TTC549 (cell line): ENCODE data around the gene MUC3A.
"Not testable (repeated sequence)": the region's sequence is repeated elsewhere in the genome, so short reads cannot be mapped to it uniquely, and the experiment has no call there.

Source experiments
- FAIRE-seq: peaks from 2 replicates; lab custom pipeline; 2012; peaks lifted over from hg19 to GRCh38; lab: Jason Lieb, UNC

MUC3A gene

DNA sequence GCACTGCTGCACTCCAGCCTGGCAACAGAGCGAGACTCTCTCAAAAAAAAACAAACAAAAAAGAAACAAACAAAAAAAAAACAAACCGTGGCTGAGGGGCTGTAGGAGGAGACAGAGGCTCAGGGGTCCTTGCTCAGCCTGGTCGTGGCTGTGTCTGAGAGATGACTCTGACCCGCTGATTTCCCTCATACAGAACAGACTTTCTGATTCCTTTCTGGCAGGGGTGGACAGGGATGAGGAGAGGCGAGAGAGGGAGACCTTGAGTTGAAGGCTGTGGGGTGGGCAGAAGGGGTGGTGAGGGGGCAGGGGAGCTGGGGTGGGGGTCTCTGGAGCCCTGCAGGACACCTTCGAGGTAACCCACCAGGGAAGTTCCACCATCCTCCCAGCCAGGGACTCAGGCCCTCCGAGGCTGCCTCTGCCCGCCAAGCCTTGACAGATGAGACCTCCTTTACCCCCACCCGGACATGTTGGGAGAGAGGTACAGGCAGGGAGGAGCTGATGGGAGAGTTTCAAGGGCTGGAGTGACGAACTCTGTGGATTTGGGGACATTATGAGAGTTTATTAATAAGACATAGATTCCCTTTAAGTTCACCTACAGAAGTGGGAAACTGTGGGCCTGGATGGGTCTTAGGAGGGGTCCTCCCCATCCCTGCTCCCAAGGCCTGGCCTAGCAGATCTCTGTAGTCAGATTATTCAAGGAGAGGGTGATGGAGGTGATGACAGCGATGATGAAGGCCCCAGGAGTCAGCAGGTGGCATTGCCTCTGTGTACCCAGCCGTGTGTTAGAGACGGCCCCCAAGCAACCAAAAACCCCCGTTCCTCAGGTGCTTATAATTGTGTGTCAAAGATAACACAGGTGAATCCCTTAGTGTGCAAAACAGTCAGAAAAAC, 22.0 kb downstream of the MUC3A start:
- no peak for FAIRE-seq

DNA sequence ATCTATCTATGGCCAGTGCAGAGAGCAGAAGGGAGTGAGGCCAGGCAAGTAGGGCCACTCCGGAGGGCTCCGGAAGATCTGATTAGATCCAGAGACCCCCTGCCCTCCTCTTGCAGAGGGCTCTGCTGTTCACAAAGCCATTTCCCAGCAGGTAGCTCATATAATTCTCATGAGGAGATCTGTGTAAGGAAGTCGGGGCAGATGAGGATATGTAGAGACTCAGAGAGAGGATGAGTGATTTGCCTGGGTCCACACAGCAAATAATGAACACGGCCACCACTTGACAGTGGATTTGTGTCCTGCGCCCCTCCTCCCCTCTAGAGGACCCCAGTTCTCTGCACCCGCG, 22.6 kb downstream of the MUC3A start:
- FAIRE-seq = no peak

DNA sequence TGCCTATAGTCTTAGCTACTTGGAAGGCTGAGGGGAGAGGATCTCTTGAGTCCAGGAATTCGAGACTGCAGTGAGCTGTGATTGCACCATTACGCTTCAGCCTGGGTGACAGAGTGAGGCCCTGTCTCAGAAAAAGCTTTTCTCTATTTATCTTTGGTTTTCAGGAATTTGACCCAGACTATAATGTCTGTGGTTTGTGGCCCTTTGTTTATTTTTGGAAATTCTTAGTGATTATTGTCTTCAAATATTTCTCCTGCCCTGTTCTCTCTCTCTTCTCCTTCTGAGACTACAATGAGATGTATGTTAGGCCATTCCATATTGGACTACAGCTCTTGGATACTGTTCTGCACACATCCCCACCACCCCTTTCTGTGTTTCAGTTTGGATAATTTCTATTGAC, 24.7 kb downstream of the MUC3A start:
- no peak for FAIRE-seq

DNA sequence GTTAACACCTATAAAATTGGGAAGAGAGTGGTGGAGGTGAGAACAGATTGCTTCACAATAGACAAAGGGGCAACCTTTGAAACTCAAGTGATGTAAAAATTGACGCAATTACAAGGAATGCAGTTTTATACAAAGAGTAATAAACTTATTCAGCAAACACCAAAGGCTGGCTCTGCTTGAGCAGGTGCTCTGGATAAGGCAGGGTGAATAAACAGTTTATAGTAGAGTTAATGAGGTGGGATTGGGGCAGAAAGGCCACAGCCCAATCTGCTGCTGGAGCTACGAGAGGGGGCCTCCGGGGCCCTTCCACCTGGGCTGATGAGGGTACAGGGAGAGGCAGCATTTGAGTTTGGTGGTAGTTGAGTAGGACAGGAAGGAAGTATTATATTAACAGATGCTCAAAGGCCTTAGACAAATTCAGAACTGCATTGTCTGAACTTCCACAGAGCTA, 26.1 kb downstream of the MUC3A start:
- no peak for FAIRE-seq

DNA sequence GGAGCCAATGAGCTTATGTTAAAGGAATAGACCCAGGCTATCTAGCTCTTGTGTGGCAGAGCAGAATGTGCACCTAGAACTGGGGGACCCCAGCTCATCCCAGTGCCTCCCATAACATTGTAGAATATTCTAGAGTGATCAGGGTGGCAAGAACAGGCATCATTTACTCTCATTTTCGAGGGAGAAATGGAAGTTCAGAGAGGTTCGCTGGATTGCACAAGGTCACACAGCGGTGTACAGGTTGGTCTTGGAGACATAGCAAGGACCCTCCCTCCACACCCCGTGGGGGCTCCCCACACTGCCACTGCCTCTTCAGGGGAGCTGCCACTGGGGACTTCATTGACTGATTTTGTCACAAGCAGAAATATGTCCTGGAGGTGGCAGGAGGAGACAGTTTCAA, 29.0 kb downstream of the MUC3A start:
- no peak for FAIRE-seq

DNA sequence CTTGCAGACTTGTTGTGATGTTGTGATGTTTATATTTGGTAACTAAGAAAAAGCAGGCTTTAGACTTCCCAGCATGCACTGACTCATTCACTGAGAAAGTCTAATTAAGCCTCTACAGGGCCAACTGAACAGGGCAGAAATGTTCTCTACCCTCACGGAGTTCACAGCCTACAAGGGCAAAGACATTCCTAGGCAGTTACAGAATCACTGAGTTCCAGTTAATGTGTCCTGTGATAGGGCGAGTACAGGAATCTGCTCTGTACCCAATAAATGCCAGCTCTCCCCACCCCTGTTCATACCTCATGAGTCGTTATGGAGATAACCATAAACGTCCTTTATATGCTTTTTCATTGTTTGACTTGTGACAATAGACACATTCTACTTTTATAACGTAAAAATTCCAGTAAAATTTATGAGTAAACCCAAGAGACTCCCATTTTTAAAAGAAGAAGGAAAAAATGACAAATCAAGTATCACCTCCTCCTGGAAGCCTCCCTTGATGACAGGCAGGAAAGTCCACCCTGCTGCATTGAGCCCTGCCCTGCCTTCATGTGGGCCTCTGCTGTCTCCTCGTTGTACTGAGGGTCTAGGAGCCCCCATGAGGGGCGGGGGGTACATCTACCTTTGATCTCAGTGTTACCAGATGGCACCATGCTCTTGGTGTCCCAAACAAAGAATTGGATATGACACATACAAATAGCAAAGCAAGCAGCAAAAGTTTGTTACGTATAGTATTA, 34.3 kb downstream of the MUC3A start:
- FAIRE-seq = no peak

DNA sequence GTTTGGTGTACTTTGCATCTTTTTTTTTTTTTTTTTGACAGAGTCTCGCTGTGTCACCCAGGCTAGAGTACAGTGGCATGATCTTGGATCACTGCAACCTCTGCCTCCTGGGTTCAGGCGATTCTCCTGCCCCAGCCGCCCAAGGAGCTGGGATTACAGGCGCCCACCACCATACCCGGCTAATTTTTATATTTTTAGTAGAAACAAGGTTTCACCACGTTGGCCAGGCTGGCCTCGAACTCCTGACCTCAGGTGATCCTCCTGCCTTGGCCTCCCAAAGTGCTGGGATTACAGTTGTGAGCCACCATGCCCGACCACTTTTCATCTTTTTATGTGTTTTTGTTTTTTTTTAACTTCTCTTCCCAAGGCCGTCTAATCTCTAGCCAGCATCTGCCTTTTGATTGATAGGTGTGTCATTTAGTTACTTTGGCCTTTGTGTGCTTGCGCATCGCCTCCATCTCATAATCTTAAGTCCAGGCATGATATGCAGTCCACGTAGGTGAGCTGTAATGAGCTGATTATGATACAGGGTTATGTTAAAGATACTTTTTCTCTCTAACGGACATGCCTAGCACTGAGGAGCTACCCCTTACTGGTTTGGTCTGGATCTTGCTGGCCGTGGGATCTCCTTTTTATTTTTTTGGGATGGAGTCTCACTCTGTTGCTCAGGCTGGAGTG, 35.0 kb downstream of the MUC3A start:
- FAIRE-seq = not testable (repeated sequence)

DNA sequence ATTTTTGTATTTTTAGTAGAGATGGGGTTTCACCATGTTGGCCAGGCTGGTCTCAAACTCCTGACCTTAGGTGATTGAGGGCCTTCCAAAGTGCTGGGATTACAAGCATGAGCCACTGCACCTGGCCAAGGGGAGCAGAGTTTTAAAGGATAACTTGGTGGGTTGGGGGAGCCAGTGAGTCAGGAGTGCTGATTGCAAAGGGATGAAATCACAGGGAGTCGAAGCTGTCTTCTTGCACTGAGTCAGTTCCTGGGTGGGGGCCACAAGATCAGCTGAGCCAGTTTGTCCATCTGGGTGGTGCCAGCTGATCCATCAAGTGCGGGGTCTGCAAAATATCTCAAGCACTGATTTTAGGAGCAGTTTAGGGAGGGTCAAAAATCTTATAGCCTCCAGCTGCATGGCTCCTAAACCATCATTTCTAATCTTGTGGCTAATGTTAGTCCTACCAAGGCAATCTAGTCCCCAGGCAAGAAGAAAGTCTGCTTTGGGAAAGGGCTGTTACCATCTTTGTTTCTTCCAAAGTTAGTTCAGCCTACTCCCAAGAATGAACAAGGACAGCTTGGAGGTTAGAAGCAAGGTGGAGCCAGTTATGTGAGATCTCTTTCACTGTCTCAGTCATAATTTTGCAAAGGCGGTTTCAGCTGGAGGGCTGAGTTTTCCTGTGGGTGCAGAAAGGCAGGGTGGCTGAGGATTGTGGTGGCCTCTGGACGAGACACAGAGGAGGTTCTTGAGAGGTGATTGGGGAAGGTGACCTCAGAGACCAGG, 35.9 kb downstream of the MUC3A start:
- not testable (repeated sequence) for FAIRE-seq

DNA sequence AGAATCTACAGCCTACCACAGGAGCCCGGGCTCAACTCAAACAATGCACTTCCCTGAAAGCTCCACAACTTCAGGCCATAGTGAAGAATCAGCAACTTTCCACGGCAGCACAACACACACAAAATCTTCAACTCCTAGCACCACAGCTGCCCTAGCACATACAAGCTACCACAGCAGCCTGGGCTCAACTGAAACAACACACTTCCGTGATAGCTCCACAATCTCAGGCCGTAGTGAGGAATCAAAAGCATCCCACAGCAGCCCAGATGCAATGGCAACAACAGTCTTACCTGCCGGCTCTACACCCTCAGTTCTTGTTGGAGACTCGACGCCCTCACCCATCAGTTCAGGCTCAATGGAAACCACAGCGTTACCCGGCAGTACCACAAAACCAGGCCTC, 42.3 kb downstream of the MUC3A start:
- FAIRE-seq = no peak

DNA sequence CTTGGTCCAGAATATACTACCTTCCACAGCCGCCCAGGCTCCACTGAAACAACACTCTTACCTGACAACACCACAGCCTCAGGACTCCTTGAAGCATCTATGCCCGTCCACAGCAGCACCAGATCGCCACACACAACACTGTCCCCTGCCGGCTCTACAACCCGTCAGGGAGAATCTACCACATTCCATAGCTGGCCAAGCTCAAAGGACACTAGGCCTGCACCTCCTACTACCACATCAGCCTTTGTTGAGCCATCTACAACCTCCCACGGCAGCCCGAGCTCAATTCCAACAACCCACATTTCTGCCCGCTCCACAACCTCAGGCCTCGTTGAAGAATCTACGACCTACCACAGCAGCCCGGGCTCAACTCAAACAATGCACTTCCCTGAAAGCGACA, 42.9 kb downstream of the MUC3A start:
- not testable (repeated sequence) for FAIRE-seq

DNA sequence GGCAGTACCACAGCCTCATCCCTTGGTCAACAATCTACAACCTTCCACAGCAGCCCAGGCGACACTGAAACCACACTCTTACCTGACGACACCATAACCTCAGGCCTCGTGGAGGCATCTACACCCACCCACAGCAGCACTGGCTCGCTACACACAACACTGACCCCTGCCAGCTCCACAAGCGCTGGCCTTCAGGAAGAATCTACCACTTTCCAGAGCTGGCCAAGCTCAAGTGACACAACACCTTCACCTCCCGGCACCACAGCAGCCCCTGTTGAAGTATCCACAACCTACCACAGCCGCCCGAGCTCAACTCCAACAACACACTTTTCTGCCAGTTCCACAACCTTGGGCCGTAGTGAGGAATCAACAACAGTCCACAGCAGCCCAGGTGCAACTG, 45.3 kb downstream of the MUC3A start:
- not testable (repeated sequence) for FAIRE-seq

DNA sequence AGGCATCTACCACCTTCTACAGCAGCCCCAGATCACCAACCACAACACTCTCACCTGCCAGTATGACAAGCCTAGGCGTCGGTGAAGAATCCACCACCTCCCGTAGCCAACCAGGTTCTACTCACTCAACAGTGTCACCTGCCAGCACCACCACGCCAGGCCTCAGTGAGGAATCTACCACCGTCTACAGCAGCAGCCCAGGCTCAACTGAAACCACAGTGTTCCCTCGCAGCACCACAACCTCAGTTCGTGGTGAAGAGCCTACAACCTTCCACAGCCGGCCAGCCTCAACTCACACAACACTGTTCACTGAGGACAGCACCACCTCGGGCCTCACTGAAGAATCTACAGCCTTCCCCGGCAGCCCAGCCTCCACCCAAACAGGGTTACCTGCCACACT, 49.2 kb downstream of the MUC3A start:
- FAIRE-seq = not testable (repeated sequence)

DNA sequence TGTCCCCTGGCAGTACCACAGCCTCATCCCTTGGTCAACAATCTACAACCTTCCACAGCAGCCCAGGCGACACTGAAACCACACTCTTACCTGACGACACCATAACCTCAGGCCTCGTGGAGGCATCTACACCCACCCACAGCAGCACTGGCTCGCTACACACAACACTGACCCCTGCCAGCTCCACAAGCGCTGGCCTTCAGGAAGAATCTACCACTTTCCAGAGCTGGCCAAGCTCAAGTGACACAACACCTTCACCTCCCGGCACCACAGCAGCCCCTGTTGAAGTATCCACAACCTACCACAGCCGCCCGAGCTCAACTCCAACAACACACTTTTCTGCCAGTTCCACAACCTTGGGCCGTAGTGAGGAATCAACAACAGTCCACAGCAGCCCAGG, 50.0 kb downstream of the MUC3A start:
- FAIRE-seq = not testable (repeated sequence)

DNA sequence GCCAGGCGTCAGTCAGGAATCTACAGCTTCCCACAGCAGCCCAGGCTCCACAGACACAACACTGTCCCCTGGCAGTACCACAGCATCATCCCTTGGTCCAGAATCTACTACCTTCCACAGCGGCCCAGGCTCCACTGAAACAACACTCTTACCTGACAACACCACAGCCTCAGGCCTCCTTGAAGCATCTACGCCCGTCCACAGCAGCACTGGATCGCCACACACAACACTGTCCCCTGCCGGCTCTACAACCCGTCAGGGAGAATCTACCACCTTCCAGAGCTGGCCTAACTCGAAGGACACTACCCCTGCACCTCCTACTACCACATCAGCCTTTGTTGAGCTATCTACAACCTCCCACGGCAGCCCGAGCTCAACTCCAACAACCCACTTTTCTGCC, 50.7 kb downstream of the MUC3A start:
- not testable (repeated sequence) for FAIRE-seq

DNA sequence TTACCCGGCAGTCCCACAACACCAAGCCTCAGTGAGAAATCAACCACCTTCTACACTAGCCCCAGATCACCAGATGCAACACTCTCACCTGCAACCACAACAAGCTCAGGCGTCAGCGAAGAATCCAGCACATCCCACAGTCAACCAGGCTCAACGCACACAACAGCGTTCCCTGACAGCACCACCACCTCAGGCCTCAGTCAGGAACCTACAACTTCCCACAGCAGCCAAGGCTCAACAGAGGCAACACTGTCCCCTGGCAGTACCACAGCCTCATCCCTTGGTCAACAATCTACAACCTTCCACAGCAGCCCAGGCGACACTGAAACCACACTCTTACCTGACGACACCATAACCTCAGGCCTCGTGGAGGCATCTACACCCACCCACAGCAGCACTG, 53.0 kb downstream of the MUC3A start:
- FAIRE-seq = not testable (repeated sequence)

DNA sequence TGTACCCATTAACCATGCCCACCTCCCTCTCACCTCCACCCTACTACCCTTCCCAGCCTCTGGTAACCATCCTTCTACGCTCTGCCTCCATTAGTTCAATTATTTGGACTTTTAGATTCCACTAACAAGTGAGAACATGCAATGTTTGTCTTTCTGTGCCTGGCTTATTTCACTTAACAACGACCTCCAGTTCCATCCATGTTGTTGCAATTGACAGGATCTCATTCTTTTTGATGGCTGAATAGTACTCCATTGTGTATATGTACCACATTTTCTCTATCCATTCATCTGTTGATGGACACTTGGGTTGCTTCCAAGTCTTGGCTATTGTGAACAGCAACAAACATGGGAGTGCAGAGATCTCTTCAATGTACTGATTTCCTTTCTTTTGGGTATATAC, 58.0 kb downstream of the MUC3A start:
- FAIRE-seq = not testable (repeated sequence)

DNA sequence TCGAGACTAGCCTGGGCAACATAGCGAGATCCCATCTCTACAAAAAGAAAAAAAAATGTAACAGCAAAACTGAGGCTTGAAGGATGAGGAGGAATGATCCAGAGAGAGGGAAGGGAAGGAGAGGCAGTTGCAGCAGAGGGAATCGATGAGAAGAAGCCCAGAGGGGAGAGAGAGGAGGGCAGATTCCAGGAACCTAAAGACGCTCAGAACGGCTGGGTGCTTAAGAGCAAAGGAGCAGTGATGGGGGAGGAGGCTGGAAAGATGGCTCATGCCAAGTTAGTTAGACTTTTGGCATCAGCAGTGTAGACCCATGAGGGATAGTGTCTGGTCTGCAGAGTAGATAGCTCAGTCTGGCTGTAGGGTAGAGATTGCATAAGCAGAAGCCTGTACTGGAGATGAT, 60.3 kb downstream of the MUC3A start:
- no peak for FAIRE-seq

DNA sequence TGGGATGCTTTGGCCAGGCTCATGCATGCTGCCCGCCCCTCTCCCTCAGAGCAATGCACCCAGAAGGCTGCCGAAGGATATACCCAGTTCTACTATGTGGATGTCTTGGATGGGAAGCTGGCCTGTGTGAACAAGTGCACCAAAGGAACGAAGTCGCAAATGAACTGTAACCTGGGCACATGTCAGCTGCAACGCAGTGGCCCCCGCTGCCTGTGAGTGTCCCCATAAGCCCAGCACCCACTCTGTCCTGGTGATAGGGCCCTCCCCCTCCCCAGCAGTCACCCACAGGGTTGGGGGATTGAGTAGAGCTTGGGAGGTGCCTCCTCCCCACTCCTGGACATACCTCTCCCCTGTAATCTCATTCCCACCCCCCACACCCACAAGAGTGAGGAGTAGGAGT, 63.6 kb downstream of the MUC3A start:
- FAIRE-seq = no peak

DNA sequence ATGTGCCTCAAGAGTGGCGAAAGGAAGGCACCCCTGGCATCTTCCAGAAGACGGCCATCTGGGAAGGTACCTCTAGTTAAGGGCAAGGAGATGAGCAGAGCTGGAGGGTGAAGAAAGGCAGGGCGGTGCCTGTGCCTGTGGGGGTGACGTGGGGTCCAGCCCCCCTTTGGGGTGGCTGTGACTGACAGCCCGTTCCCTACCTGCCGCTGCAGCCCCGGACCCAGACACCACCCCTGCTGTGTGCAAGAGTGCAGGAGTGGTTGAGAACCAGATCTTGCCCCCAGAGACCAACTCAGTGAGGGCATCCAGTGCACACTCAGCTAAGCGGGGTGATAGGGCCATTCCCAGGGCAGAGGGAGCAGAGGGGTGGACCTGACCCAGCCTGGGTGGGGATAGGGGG, 66.3 kb downstream of the MUC3A start:
- no peak for FAIRE-seq

DNA sequence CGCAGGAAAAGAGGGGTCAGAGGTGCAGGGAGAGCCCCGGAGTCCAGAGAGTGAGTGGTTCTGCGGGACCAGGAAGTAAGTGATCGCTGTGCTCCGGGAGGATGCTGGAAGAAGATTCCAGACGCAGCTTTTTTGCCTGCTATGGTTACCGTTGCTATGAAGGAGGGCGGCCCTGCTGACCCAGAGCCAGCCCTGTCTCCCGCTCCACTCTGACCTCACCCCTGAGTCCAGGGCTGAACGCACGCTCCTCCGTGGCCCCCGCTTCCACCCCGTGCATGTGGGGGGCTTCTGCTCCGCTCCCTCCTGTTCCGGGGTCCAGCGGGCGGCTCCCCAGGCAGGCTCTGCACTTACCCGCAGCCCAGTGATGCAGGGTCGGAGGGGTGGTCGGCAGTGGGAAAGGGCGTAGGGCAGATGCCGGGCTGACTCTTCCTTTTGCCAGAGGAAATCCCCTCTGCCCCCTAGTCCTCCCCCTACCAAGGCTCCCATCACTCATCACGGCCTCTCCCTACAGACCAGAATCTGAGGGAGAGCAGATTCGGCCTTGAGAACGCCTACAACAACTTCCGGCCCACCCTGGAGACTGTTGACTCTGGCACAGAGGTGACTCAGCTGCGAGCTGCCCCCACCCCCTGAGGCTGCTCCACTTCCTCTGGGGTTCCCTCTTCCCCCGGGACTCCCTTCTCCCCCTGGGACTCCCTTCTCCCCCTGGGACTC, 67.9 kb downstream of the MUC3A start:
- FAIRE-seq = no peak
